GM18867 (cell line): ENCODE data around the gene ACOT2.
"Not testable (repeated sequence)": the region's sequence is repeated elsewhere in the genome, so short reads cannot be mapped to it uniquely, and the experiment has no call there.

ENCODE experiments used
- ATAC-seq: cut with Tn5 transposase; IDR thresholded peaks from one replicate; pipeline ENCODE4 v1.9.1; 2021; ENCODE audit warnings: mild to moderate bottlenecking, moderate library complexity; ENCODE audit not compliant: unreplicated experiment

The ACOT2 gene

GRCh38 chr14:73569185-73569958 lies at the start of gene ACOT2:
Gene ACOT2 (plus strand): TSS chr14:73569213. CDS start chr14:73569241, 28 bp downstream.
- peak; percentile 58 for ATAC-seq

- no peak for ATAC-seq
Observed at GRCh38 chr14:73521229-73521628, 47.8 kb upstream of the ACOT2 start.

GRCh38 chr14:73524493-73524892 lies 44.5 kb upstream of the ACOT2 start:
- ATAC-seq = no peak

GRCh38 chr14:73526036-73526984 lies 42.7 kb upstream of the ACOT2 start:
- ATAC-seq = no peak

- not testable (repeated sequence) for ATAC-seq
Observed at GRCh38 chr14:73529356-73529755, 39.7 kb upstream of the ACOT2 start.

GRCh38 chr14:73531971-73532370 lies 37.0 kb upstream of the ACOT2 start:
- not testable (repeated sequence) for ATAC-seq

- not testable (repeated sequence) for ATAC-seq
Observed at GRCh38 chr14:73537244-73538045, 31.6 kb upstream of the ACOT2 start.

- peak; percentile 78 for ATAC-seq
Observed at GRCh38 chr14:73539017-73539416, 30.0 kb upstream of the ACOT2 start.

GRCh38 chr14:73542961-73543360 lies 26.1 kb upstream of the ACOT2 start:
- ATAC-seq = not testable (repeated sequence)

GRCh38 chr14:73545353-73545752 lies 23.7 kb upstream of the ACOT2 start:
- ATAC-seq = not testable (repeated sequence)

- ATAC-seq = not testable (repeated sequence)
Observed at GRCh38 chr14:73549097-73549496, 19.9 kb upstream of the ACOT2 start.

- ATAC-seq = not testable (repeated sequence)
Observed at GRCh38 chr14:73549889-73550524, 19.0 kb upstream of the ACOT2 start.

GRCh38 chr14:73553845-73554244 lies 15.2 kb upstream of the ACOT2 start:
- ATAC-seq = no peak

- ATAC-seq = not testable (repeated sequence)
Observed at GRCh38 chr14:73557201-73557600, 11.8 kb upstream of the ACOT2 start.

GRCh38 chr14:73558238-73558637 lies 10.8 kb upstream of the ACOT2 start:
- ATAC-seq = not testable (repeated sequence)

- ATAC-seq = not testable (repeated sequence)
Observed at GRCh38 chr14:73562256-73562655, 6.8 kb upstream of the ACOT2 start.

- ATAC-seq = not testable (repeated sequence)
Observed at GRCh38 chr14:73562696-73563095, 6.3 kb upstream of the ACOT2 start.

- ATAC-seq = not testable (repeated sequence)
Observed at GRCh38 chr14:73566431-73566830, 2.6 kb upstream of the ACOT2 start.

GRCh38 chr14:73566935-73567334 lies 2.1 kb upstream of the ACOT2 start:
- ATAC-seq = not testable (repeated sequence)

- ATAC-seq = no peak
Observed at GRCh38 chr14:73567358-73567757, 1.7 kb upstream of the ACOT2 start.
